ENCODE measurements around the gene NSMF. TPM values are rescaled to one million over a fixed set of nuclear protein-coding genes. Genes with fewer than 3 reads are reported as not detected.

The NSMF gene
- total and polyA plus RNA-seq, 4 donors: 13.8 to 39.8 (median 30.1) TPM

DNA sequence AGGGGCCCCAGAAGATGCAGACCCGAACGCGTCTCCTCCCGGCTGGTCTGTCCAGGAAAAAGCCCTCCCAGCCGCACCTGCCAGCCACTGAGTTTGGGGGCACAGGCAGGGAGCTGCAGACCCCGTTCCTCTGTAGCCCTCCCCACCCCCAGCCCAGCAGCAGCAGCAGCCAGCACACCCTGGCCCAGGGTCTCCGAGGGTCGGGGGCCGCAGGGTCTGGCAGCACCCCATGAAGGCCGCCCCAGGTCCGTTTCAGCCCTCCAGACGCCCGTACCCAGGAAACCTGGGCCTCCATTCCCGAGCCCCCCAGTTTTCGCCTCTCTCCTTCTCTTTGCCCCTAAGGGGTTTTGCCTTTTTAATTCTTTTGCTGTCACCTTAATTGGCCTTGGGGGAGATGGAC lies 55.9 kb downstream of the NSMF start:
- DNase-seq: no peak
- no peaks in the 10 kb centered on the region for H3K9me3 ChIP-seq (ENCODE audit: control insufficient read depth in 4 of 4, insufficient read depth in 3 of 4, low read length in 3 of 4)
- WGBS, 2 donors: 97 to 98% methylated on average over 12 to 15 of the region's 15 CpGs

DNA sequence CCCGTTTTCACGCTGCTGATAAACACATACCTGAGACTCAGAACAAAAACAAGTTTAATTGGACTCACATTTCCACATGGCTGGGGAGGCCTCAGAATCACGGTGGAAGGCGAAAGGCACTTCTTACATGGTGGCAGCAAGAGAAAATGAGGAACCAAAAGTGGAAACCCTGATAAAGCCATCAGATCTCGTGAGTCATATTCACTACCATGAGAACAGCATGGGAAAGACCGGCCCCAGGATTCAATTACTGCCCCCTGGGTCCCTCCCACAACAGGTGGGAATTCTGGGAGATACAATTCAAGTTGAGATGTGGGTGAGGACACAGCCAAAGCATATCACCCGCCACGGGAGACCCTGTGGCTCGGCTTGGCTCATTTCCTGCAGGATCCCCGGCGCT lies 56.4 kb downstream of the NSMF start:
- ATAC-seq (ENCODE audit: insufficient read depth, low FRiP score): no peak
- TF ChIP-seq, protein P1, sequence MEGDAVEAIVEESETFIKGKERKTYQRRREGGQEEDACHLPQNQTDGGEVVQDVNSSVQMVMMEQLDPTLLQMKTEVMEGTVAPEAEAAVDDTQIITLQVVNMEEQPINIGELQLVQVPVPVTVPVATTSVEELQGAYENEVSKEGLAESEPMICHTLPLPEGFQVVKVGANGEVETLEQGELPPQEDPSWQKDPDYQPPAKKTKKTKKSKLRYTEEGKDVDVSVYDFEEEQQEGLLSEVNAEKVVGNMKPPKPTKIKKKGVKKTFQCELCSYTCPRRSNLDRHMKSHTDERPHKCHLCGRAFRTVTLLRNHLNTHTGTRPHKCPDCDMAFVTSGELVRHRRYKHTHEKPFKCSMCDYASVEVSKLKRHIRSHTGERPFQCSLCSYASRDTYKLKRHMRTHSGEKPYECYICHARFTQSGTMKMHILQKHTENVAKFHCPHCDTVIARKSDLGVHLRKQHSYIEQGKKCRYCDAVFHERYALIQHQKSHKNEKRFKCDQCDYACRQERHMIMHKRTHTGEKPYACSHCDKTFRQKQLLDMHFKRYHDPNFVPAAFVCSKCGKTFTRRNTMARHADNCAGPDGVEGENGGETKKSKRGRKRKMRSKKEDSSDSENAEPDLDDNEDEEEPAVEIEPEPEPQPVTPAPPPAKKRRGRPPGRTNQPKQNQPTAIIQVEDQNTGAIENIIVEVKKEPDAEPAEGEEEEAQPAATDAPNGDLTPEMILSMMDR (IDR thresholded peaks at IDR 0.05; ENCODE audit: control extremely low read depth, extremely low read depth): no peak
- no peak overlapping the region for H3K4me3 ChIP-seq
- WGBS, 2 donors: 88 to 90% methylated on average over 11 of the region's 11 CpGs
- H3K9me3 ChIP-seq (ENCODE audit: control insufficient read depth in 4 of 4, insufficient read depth in 3 of 4, low read length in 3 of 4): peaks cover 0 to under 1% (median 0%) of the 10 kb centered on the region in 4 donors
- peaks cover 0 to 7% (median 0%) of the 10 kb centered on the region in 5 donors for H3K4me1 ChIP-seq (ENCODE audit: control insufficient read depth in 5 of 5, insufficient read depth in 5 of 5, low read length in 5 of 5)
- H3K27me3 ChIP-seq (ENCODE audit: control insufficient read depth in 3 of 3, insufficient read depth in 3 of 3, low read length in 2 of 3): no peaks in the 10 kb centered on the region
- DNase-seq: no peak
- no peak overlapping the region for H3K27ac ChIP-seq (ENCODE audit: low read depth in 1 of 2, low read length in 1 of 2)
- H3K36me3 ChIP-seq (ENCODE audit: control insufficient read depth in 4 of 4, insufficient read depth in 4 of 4, low read length in 4 of 4): peaks cover 0 to 4% (median 0%) of the 10 kb centered on the region in 4 donors
- H3K9ac ChIP-seq (ENCODE audit: insufficient read depth in 1 of 2, low read length in 2 of 2): no peak overlapping the region

More for the DNA sequence above, 55.9 kb downstream of the NSMF start:
- TF ChIP-seq, protein P1 (IDR thresholded peaks at IDR 0.05; ENCODE audit: control extremely low read depth, extremely low read depth): no peak
- ATAC-seq (ENCODE audit: insufficient read depth, low FRiP score): no peak
- Histone ChIP-seq H3K27ac (ENCODE audit: low read depth in 1 of 2, low read length in 1 of 2) (no peak overlapping the region), H3K4me3 (no peak overlapping the region), H3K9ac (ENCODE audit: insufficient read depth in 1 of 2, low read length in 2 of 2) (no peak overlapping the region), H3K36me3 (ENCODE audit: control insufficient read depth in 4 of 4, insufficient read depth in 4 of 4, low read length in 4 of 4) (no peaks in the 10 kb centered on the region), H3K27me3 (ENCODE audit: control insufficient read depth in 3 of 3, insufficient read depth in 3 of 3, low read length in 2 of 3) (no peaks in the 10 kb centered on the region), H3K4me1 (ENCODE audit: control insufficient read depth in 5 of 5, insufficient read depth in 5 of 5, low read length in 5 of 5) (peaks cover 0 to 9% (median 0%) of the 10 kb centered on the region in 5 donors)

DNA sequence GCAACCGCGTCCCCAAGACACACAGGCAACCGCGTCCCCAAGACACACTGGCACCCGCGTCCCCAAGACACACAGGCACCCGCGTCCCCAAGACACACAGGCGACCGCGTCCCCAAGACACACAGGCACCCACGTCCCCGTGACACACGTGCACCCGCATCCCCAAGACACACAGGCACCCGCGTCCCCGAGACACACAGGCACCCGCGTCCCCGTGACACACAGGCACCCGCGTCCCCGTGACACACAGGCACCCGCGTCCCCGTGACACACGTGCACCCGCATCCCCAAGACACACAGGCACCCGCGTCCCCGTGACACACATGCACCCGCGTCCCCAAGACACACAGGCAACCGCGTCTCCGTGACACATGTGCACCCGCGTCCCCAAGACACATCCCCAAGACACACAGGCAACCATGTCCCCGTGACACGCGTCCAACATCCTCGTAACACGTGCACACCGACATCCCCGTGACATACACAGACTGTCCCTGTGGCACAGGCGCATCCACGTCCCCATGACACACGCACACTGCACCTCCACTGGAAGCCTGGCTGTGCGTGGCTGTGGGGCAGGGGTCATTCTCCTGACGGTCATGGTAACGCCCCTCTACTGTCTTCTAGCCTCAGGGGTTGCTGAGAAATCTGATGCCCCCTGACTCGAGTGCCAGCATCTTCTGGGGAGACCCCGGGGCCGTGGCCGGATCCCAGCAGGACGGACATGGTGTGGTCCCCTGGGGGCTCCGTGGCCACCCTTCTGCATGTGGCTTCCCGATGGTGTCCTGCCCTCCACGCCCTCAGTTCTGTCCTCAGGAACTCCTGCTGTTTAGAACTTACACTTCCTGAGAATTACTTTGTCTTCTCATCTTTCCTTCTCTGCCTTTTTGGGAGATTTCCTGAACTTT lies 60.3 kb downstream of the NSMF start:
- Histone ChIP-seq H3K9ac (ENCODE audit: insufficient read depth in 1 of 2, low read length in 2 of 2) (no peak overlapping the region), H3K9me3 (ENCODE audit: control insufficient read depth in 4 of 4, insufficient read depth in 3 of 4, low read length in 3 of 4) (peaks cover 0 to 4% (median 0%) of the 10 kb centered on the region in 4 donors), H3K4me3 (no peak overlapping the region), H3K4me1 (ENCODE audit: control insufficient read depth in 5 of 5, insufficient read depth in 5 of 5, low read length in 5 of 5) (peaks cover 0 to 3% (median 0%) of the 10 kb centered on the region in 5 donors), H3K27ac (ENCODE audit: low read depth in 1 of 2, low read length in 1 of 2) (no peak overlapping the region), H3K36me3 (ENCODE audit: control insufficient read depth in 4 of 4, insufficient read depth in 4 of 4, low read length in 4 of 4) (peaks cover 0 to 12% (median 5%) of the 10 kb centered on the region in 4 donors), H3K27me3 (ENCODE audit: control insufficient read depth in 3 of 3, insufficient read depth in 3 of 3, low read length in 2 of 3) (no peaks in the 10 kb centered on the region)
- DNase-seq: no peak
- WGBS, 2 donors: 95 to 96% methylated on average over 59 to 60 of the region's 60 CpGs
- TF ChIP-seq, protein P1 (IDR thresholded peaks at IDR 0.05; ENCODE audit: control extremely low read depth, extremely low read depth): no peak
- no peak for ATAC-seq (ENCODE audit: insufficient read depth, low FRiP score)

All from lung (tissue), 12 donors.